GM18873 (cell line): ENCODE data around the gene SORCS2.

Source experiments
- ATAC-seq: cut with Tn5 transposase; IDR thresholded peaks from one replicate; pipeline ENCODE4 v1.9.1; 2021; ENCODE audit warnings: mild to moderate bottlenecking, moderate library complexity, moderate number of reproducible peaks; ENCODE audit not compliant: unreplicated experiment, low FRiP score

SORCS2 gene

DNA sequence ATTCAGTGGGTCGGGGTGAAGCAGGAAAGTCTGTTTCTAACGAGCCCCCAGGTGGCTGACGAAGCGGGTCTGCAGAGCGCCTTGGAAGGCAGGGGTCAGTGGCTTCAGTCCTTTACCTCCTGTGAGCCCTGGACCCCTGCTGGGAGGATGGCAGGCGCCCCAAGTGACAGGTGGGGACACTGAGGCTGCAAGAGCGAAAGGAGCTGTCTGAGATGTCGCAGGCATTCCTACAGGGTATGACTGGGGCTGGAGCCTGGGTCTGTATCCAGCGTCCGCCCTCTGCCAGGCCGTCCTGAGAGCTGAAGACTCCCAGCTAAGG, 139.3 kb downstream of the SORCS2 start:
- no peak for ATAC-seq

DNA sequence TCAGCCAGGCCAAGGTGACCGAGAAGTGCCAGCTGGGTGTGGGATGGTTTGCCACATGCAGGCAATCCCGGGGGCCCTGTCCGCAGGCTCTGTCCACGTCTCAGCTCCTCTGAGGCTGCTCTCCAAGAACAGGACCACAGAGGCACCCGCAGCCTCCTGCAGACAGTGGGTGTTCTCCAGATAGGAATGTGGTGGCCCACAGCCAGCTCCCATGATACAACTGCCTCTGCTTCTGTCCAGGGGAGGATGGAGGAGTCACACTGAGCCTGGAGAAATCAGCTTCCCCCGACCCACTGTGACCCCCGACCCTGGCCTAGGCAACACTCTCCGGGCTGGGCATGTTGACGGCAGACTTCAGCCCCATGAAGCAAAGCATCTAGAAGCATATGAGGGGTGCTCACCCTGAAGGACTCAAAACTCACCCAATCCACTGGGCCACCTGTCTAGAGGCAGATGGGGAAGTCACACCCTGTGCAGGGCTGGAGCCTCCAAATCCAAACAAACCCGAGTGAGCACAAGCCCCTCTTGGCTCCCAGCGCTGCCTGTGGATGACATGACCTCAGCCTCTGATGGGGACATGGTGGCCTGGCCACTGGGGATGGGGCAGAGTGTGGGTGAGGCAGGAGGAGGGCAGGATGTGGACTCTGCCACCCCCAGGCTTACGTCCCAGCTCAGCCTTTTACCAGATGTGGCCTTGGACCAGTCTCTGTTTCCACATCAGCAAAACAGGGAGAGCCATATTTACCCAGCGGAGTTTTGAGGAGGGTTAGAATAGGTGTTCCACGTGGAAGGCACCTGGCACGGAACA, 140.1 kb downstream of the SORCS2 start:
- ATAC-seq = no peak

DNA sequence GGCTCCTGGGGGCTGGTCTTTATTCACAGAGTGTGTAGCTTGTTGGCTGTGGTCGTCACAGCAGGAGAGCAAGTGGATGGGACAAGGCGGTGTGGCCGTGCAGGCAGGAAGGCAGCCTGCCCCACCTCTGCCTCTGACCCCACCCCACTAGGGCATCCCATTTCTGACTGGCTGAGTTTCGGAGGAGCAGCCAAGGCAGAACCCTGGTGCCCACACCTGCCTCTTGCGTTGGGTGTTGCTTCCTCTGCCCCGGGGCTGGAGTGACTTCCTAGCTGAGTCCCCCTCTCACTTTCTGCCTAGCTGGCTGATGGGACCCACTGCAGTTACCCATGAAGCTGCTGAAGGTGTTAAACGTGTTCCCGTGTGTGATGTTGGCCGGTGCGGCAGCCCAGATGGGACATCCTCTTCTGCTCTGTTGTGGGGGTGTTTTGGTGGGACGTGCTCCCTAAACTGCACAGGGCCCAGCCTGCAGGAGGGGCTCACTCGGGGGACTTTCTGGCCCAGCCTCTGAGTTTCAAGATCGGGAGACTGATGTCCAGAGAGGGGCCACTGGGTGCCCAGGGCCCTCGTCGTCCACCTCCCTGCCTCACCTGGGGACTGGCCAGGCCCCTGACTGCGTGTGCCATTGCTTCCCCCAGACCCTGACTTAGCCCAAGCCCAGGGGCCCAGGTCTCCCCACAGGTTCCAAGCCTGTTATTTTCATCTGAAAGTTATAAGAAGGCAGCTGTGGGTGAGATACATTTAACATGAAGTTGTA, 140.9 kb downstream of the SORCS2 start:
- ATAC-seq = no peak

DNA sequence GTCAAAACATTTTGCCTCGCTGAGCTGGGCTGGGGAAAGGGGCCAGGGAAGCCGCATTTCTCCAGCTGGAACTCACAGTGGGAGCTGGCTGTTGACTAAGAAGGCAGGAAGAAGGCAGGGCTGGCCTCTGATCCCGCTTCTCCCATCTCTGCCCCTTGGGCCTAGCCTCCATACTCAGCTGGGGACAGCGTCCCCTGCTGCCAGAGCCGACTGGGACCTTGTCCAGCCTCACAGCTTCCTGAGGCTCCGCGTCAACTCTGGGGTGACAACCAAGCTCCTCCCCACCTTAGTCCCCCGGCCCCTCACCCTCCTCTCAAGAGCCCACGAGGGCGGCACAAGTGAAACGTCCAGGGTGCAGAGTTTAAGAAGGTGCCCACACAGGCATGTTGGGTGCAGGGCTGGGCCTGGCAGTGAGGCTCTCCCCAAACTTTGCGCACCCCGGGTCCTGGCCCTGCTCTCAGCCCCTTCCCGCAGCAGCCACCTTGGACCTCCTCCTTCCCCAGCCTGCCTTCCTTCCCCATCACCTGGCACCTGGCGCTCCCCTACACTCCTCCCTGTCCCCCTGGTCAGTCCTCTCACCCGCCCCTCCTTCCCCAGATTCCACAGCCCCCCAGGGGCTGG, 141.6 kb downstream of the SORCS2 start:
- ATAC-seq = no peak

DNA sequence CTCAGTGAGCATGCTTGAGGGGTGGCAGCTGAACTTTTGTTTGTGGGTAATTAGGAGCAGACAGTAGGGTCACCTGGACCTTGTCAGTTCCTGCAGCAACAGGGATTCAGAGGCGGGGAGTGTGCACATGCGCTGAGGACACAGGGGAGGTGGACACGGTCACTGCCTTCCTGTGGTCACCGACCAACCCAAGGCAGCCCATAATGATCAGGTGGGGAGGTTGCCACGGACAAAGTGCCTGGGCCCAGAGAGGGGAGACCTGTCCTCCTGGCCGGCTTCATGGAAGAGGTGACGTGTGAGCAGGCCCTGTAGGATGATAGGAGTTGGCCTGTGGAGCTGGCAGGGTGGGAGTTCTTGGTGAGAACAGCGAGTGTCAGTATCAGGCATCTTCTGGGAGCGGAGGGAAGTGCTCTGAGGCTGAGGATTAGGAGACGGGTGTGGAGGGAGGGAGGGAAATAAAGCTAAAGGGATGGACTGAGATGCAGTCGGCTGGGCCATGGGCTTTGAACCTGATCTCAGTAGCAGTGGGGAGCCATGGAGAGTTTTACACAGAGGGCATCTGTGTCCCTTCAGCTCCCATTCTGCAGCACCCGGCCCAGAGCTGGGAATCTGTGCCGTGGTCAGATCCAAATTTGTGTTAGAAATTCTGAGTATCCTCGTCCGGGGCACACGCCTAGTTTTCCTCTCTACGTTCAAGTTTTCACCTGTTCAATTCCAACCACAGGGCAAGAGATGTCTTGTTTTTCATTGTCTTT, 142.4 kb downstream of the SORCS2 start:
- ATAC-seq = no peak

- no peak for ATAC-seq
Measured at GRCh38 chr4:7335344-7336066, 143.2 kb downstream of the SORCS2 start.

- ATAC-seq = no peak
Measured at GRCh38 chr4:7336067-7336569, 143.8 kb downstream of the SORCS2 start.

- no peak for ATAC-seq
Measured at GRCh38 chr4:7336732-7337131, 144.4 kb downstream of the SORCS2 start.

DNA sequence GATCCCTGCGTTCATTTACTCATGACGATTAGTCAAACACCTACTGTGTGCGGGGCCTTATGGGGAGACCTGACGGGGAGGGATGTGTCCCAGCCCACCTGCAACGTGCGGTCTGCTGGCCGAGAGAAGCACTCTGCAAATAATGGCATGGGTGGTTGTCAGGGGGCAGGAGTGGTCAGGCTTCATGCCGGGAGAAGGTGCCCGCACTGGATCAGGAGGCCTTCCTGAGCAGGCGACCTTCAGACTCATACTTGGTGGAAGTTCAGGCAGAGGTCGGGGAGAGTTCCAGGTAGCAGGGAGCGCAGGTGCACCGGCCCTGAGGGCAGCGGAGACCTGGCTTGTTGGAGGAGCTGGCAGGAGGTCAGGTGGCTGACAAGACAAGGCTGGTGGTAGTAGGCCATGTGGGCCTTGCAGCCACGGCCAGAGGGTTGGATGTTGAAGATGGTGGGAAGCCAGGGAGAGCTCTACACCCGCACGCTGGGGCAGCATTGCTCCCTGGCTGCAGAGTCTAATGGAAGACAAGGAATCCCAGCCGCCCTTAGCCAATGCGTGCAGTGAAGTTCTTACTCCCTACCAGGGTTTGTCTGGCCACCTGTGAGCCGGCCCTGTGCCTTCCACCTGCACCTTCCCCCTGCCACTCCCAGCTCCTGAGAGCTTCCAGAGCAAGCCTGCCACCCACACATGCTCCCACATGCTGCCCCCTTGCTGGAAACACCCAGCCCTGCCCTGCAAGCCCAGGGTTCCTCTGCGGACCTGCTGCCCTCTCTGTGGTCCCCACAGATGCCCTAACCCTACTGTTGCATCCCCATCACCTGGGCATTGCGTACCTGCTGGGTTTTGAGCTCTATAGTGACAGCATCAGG, 145.1 kb downstream of the SORCS2 start:
- no peak for ATAC-seq

DNA sequence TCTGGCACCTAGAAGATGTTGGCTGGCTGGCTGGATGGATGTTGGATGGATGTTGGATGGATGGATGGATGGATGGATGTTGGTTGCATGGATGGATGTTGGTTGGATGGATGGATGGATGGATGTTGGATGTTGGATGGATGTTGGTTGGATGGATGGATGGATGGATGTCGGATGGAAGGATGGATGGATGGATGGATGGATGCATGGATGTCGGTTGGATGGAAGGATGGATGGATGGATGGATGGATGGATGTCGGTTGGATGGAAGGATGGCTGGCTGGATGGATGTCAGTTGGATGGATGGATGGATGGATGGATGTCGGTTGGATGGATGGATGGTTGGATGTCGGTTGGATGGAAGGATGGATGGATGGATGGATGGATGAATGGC, 145.7 kb downstream of the SORCS2 start:
- no peak for ATAC-seq

GRCh38 chr4:7338876-7339623, 146.7 kb downstream of the SORCS2 start:
- no peak for ATAC-seq

- no peak for ATAC-seq
Measured at GRCh38 chr4:7339751-7340552, 147.6 kb downstream of the SORCS2 start.

DNA sequence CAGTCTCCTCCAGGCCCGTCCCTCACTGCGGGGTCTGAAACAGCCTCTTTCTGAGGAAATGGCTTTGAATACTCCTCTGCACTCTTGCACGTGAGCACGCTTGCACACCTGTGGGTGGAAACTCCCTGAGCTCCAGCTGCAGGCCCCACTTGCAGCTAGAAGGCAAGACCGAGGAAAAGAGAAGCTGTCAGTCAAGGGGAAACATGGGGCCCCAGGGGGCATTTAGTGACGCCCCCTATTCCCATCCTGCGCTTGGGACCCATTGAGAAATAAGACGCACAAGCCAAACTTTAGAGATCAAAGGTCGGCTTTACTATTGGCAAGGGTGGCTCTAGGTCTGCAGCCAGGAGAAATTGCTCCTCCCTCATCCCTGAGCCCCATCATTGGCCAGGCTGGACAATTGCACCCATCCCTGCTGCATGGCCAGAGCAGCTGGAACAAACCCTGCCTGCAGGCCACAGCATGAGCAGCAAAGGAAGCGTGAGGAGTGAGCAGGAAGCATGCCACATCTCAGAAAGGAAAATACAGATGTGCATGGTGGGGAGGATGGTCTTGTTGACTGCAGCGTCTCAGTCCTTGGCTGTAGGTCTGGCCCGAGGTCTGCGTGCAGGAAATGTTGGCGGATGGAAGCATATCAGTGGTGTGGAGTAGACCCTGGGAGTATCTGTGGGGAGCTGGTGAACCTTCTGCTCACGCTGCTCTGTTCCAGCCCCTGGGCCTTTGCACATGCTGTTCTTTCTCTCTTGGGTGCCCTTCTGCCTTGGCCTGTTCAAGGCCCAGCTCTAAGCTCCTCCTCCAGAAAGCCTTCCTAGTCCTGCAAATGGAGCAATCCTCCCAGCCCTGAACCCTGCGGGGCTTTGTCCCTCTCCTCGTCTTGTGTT, 148.5 kb downstream of the SORCS2 start:
- no peak for ATAC-seq

DNA sequence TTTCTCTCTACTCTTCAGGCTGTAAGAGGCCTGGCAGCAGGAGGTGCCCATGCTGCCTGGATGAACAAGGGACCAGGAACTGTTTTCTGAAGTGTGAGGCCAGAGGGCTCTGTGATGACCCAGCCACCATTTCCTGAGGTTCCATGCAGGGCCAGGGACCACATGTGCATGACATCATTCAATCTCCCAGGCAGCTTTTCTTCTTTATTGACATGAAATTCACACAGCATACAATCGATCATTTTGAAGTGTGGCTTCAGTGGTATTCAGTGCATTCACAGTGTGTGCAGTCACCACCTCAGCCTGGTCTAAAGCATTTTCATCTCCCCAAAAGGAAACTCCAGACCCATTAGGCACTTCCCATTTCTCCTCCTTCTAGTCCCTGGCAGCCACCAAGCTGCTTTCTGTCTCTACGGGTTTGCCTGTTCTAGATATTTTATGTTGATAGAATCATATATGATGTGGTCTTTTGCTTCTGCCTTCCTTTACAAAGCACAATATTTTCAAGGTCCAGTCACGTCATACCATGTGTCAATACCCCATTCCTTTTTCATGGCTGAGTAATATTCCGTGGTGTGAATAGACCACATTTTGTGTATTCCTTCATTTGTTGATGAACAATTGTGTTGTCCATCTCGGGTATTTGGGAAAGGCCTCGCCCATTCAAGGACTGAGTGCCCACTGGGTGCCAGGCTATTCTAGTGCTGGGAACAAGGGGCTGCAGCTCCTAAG, 149.3 kb downstream of the SORCS2 start:
- no peak for ATAC-seq

DNA sequence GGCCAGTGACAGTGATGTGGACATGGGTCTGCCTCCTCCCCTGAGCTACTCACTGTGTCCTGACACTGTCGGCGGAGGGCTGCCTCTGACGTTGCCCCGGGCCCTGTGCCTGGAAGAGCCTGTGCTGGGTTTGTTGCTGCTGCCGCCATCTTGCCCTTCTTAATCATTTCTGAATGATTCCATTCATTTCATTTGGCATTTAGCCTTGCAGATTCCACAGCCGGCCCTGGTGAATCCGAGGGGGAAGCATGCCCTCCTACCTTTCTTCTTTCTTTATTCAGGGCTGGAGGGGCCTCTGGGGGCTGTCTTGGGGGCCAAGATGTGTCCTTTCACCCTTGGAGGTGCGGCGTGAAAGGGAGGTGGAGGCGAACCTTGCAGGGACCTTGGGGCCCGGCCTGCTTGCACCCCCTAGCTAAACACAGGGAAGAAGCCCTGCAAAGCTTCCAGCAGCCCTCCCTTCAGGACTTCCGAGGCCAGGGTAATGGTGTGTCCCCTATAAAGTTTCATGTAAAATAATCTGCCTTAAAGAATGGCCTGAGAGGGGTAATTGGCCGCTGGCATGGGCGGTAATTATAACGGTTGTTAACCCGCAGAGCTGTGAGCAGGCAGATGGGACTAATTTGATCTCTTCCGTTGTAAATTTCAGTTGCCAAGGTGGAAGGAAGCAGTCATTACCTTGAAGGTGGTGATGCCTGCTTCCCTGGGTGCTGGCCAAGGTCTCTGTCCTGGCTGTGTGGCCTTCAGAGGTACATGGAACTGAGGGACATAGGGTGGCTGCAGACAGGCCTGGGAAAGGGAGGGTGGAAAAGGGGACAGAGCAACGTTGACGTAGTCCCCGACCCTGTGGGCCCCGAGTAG, 150.1 kb downstream of the SORCS2 start:
- ATAC-seq = no peak
